ENCODE data around the gene PKHD1. TPM values are rescaled to one million over a fixed set of nuclear protein-coding genes. Genes with fewer than 3 reads are reported as not detected.

PKHD1 gene, protein sequence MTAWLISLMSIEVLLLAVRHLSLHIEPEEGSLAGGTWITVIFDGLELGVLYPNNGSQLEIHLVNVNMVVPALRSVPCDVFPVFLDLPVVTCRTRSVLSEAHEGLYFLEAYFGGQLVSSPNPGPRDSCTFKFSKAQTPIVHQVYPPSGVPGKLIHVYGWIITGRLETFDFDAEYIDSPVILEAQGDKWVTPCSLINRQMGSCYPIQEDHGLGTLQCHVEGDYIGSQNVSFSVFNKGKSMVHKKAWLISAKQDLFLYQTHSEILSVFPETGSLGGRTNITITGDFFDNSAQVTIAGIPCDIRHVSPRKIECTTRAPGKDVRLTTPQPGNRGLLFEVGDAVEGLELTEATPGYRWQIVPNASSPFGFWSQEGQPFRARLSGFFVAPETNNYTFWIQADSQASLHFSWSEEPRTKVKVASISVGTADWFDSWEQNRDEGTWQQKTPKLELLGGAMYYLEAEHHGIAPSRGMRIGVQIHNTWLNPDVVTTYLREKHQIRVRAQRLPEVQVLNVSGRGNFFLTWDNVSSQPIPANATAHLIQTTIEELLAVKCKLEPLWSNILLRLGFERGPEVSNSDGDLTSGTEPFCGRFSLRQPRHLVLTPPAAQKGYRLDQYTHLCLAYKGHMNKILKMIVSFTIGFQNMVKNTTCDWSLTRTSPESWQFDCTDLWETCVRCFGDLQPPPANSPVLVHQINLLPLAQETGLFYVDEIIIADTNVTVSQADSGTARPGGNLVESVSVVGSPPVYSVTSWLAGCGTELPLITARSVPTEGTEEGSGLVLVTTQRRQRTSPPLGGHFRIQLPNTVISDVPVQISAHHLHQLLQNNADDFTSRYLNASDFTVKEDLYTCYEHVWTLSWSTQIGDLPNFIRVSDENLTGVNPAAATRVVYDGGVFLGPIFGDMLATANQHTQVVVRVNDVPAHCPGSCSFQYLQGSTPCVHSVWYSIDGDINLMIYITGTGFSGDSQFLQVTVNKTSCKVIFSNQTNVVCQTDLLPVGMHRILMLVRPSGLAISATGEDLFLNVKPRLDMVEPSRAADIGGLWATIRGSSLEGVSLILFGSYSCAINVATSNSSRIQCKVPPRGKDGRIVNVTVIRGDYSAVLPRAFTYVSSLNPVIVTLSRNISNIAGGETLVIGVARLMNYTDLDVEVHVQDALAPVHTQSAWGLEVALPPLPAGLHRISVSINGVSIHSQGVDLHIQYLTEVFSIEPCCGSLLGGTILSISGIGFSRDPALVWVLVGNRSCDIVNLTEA (N-terminal part only)
- total RNA-seq: not detected
- long read RNA-seq: 0 reads

DNA sequence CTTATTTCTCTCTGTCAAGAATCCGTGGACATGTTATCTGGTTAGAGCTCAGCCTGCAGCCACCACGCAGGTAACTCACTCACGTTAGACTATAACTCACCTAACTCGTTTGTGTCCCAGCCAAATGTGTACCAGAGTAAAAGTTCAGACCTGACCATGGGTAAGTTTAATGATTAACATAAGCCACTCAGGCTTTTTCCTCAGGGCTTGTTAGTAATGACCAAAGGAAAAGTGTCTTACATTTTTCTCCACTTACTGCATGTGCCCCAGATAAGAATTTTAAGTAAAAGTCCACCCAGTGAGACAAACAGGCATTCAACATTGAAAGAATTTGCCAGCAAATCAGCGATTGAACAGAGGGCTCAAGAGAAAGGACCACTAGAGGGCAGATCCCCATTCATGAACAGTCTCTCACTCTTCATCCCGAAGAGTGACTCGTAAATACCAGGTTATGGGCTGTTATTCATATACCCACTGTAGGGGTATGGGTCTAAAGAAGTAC, at the start of gene PKHD1:
Gene PKHD1 (minus strand): TSS at position 116 of the 502 bp plus-strand sequence. CDS start 2,680 bp downstream, outside the sequence.
- ATAC-seq (no peak), DNase-seq (ENCODE audit: missing footprints) (no peak)
- intact Hi-C loops (cut with DNase I): no loop called here

DNA sequence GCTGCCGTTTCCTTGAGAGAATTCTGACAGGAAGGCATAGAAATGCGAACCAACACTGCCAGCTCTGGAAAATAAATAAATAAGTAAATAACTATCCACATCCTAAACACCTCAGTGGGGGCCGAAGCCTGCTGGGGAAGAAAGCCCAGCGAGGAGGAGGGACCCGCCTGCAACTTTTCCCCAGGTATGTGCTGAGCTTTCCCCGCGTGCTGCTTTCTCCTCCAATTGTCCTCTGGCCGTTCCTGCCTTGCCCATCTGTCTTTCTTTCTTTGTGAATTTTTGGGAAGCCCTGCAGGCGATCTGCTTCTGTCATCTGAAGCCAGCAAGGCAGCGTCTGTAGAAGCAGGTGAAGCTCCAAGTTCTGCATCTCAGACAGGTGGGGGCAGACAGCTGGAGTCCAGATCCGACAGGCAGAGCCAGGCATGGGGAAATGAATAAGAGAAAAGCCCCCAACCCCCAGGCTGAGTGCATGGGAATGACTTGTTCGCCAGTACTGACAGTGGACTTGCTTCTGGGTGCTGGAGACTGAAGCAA, 49.6 kb upstream of the PKHD1 start:
- DNase-seq (ENCODE audit: missing footprints): no peak
- no peak for ATAC-seq
- intact Hi-C loops (cut with DNase I): no loop called here

DNA sequence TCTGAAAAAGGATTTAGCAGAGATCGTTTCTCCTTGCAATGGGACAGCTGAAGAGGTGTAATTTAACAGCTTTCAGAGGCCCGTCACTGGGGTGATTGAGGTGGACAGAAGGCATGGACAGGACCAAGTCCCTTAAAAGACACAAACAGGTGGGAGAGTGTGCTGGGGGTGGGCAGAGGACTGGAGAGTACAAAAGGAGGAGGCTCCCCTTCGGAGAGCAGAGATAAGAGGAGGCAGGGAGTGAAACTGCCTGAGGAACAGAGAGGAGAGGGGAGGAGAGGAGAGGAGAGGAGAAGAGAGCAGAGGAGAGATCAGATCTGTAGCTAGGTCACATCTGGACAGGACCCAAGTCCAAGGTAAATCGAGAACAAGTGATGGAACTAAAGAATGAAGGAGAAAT, 48.6 kb upstream of the PKHD1 start:
- ATAC-seq: no peak
- intact Hi-C loops (cut with DNase I): no loop called here
- no peak for DNase-seq (ENCODE audit: missing footprints)

DNA sequence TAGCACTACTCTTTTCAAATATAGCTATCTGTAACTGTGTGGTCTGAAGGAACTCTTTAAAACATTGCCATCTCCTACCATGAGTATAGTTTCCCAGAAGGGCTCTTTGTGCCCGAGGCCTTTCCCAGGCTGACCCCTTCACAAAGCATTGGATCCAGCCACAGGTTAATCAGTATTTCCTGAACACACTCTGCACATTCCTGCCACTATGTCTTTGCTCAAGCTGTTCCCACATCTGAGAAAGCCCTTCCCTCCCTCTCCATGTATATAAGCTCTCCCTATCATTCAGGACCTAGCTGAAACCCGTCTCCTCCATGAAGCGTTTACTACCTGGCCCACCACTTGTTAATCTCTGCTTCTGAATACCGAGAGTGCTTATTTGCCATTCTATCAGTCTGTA, 47.8 kb upstream of the PKHD1 start:
- no peak for ATAC-seq
- intact Hi-C loops (cut with DNase I): no loop called here
- no peak for DNase-seq (ENCODE audit: missing footprints)

DNA sequence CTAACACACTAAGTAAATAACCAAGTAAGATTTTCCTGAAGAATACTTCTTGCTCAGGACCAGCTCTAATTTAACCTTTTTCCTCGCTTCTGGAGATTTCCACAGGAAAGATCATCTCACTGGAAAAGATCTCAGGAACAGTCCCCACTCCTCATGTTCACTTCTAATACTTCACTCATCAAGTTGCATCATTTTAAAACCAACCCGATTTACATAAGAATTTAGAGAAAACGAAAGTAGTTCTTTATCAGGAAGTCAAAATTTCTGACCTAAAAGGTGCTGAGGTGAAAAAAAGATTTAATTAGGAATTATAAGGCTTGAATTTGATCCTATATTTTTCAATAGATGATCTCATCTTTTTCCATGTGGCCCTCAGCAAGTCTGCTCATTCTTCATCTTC, 46.6 kb upstream of the PKHD1 start:
- intact Hi-C loops (cut with DNase I): no loop called here
- ATAC-seq (no peak), DNase-seq (ENCODE audit: missing footprints) (no peak)

DNA sequence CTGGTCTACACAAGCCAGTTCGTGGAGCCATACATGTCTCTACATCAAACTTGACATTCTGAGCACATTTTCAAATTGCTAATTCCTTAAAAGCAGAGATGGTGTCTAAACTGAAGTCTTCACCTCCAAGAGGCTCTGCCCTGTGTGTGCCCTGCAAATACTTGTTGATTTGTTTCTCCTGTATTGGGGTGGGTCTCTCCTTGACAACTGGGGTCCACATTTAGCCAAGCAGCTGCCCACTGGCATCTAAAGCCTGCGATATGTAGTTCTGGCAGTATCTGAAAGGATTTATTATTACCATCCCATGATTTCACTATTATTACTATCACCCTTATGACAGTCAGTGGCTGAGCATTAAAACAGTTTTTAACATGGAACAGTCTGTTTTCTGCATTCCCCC, 45.9 kb upstream of the PKHD1 start:
- DNase-seq (ENCODE audit: missing footprints) (no peak), ATAC-seq (no peak)
- intact Hi-C loops (cut with DNase I): no loop called here

DNA sequence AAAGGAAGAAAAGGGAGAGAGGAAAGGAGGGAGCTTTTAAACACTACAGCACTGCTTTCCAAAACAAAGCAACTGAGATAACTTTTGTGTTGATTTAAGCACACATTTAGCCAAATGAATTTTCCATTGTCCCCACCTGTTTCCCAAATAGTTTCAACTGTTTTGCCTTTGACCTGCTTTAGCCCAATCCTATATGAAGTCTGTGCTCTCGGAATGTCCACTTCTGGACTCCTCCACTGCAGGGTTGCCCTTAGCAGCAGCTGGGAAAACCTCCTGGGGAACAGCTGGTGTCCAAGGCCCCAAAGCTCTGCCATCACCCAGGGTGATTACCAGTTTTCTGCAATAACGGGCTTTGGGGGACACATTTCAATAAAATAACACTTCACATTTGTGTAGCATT, 44.9 kb upstream of the PKHD1 start:
- intact Hi-C loops (cut with DNase I): no loop called here
- DNase-seq (ENCODE audit: missing footprints) (no peak), ATAC-seq (no peak)

DNA sequence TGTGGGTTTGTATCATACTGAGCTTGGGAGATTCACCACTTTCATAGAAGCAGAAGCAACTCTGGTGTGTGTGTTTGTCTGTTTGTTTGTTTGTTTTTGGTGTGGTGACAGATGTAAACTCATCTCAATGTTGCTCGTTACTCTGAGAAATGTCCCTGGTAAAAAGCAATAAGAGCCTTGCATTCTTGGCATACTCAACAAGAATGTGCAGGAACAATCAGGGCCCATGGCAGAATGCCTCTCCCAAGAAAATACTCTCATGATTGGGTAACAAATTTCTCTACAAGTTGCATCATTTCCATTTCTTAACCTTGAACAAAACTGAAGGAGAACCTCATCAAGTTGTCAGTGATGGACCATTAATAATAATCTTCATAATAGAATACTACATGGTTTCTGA, 43.0 kb upstream of the PKHD1 start:
- intact Hi-C loops (cut with DNase I): no loop called here
- no peak for ATAC-seq
- DNase-seq (ENCODE audit: missing footprints): no peak

DNA sequence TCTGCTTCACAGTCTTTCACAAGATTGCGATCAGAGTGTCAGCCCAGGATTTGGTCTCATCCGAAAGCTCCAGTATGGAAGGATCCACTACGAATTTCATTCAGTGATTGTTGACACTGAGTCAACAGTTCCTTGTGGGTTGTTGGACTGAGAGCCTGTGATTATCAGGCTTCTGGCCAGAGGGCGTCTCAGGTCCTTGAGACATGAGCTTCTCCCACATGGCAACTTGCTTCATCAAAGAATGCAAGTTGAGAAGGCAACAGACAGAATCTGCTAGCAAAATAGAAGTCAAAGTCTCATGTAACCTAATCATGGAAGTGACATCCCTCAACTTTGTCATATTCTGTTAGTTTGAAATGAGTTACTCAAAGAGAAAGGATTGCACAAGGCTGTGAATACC, 40.5 kb upstream of the PKHD1 start:
- no peak for ATAC-seq
- intact Hi-C loops (cut with DNase I): no loop called here
- no peak for DNase-seq (ENCODE audit: missing footprints)

DNA sequence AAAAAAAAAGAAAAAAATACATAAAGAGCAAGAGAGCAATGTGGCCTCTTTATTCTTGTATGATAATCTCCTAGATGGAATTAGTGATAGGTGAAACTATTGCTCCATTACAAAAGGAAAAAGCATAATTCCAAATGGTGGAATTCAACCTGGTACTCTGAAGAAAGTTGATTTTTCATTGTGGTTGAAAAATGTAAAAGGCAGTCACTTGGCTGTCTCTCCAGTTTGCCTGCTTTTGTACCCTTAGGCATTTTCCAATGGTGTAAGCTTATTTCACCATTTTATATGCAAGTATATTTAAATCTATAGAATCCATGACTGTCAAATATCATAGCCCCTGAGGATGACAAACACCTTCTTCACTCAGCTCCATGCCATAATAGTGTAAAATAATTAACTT, 38.8 kb upstream of the PKHD1 start:
- no peak for DNase-seq (ENCODE audit: missing footprints)
- ATAC-seq: no peak
- intact Hi-C loops (cut with DNase I): no loop called here

DNA sequence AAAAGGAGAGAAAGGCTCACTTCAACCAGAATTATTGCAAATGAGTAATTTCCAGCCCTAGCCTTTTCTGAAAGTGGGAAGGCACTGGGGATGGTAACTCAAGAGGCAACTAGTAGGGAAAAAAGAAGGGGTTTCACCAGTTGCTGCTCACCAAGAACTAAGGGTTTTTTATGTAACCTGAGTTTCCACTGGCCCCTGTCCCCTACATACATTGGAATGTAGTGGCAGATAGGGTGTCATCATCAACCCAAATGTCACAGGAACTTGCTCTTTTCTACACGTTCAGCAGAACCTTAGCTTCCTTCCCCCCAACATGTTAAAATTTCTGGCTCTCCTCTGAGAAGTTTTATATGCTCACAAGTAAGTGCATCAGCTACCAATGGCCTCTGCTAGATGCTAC, 38.2 kb upstream of the PKHD1 start:
- DNase-seq (ENCODE audit: missing footprints) (no peak), ATAC-seq (no peak)
- intact Hi-C loops (cut with DNase I): no loop called here

DNA sequence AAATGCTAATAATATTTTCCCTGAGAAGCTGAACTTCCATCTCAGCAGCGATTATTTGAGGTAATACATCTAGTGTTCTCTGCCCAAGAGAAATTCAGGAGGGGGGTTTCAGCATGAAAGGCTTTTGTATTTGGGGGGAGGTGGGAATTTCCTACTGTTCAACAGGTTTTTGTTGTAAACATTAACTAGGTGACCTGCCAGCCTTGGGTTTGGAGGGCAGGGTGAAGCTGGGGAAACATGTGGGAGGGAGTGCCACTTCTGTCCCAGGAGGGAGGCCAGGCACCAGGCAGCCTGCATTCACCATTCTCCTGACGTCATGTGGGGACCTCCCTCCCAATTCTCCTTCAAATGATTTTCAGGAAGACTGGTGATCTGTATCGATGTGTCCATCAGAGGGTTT, 37.7 kb upstream of the PKHD1 start:
- DNase-seq (ENCODE audit: missing footprints) (no peak), ATAC-seq (no peak)
- intact Hi-C loops (cut with DNase I): no loop called here

DNA sequence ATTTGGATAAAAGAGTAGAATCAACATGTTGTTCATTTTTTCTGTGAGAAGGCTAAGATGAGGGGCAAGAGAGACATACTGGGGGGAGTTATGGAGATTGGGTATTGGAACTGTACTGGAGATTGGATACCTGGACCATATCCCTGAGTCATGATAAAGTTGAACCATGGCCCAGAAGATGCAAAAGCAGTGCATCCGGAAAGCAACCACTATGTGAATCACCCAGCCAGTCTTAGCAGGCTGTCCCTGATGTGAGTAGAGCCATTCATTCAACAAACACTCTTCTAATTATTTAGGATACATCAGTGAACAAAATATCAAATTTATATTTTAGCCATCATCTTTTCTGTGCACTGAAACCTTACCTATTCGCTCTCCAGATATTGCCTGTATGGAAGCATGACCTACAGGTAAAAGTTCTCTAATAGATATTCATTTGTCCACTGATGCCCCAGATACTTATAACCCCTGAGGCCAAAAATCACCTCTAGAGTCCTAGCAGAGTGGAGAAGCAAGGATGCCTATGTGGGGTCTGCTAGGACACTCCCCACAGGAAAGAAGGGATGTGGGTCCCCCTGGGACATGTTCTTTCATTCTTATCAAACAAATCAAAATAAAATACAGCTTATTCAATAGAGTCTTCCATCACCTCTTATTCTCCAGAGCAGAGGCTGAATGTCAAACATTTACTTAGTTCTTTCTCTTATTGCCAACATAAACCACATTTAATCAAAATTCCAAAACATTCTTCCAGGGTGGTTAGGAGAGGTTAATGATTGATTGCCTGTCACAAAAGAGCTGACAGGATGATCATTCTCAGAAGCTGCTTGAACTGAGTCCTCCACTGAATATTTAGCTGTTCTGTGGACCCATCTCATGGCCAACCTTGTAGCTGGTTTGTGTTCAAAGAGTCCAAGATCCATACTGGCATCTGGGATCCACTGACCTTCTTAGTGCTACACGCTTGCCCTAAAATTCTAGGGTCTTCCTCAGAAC, 37.0 kb upstream of the PKHD1 start:
- DNase-seq (ENCODE audit: missing footprints) (no peak), ATAC-seq (no peak)
- intact Hi-C loops (cut with DNase I): no loop called here

DNA sequence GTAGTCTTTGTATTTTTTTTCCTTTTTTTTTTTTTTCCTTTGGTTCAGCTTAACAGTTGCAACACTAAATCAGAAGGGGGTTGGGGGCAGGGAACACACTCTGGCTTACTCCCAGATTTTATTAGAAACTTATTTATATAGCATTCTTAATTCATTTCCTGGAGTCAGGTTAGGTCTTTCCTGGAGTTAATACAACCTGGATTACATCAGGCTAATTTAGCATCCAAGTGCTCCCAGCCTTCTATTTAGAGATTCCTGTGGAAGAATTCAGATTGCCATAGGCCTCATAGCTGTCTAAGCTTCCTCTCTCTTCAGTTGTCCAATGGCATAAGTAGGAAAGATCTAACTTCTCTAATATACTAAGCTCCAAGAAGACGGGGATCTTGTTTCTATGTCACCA, 35.8 kb upstream of the PKHD1 start:
- intact Hi-C loops (cut with DNase I): no loop called here
- DNase-seq (ENCODE audit: missing footprints) (no peak), ATAC-seq (no peak)

DNA sequence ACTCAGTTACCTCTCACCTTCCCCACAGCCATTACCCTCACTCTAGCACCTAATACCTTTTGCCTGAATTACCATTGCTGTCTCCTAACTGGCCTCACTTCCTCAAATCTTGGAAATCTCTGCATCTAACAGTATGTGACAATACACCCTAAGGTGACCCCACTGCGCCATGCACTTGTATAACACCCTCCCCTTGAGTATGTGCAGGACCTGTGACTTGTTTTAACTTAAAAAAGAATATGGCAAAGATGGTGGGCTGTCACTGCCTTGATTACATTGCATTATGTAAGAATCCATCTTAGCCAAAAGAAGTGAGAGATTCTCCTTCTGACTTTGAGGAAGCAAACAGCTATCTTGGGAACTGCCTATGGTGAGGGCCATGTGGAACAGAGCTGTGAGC, 29.9 kb upstream of the PKHD1 start:
- intact Hi-C loops (cut with DNase I): no loop called here
- DNase-seq (ENCODE audit: missing footprints) (no peak), ATAC-seq (no peak)

DNA sequence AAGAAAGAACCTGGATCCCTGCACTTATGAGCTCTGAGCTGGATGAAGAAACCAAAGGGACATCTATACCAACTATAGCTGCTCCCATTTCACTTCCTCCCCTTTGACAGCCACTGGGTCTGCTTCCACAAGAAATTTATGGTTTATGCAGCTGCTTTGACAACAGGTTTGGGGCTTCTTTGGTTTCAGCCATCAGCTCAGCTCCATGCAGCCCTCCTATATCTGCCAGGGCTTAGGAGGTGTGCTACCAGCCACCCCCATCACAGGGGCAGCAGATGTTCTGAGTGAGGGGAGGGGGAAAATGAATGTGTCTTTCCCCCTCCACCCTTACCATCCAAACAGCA, 29.2 kb upstream of the PKHD1 start:
- intact Hi-C loops (cut with DNase I): no loop called here
- DNase-seq (ENCODE audit: missing footprints): no peak
- no peak for ATAC-seq

DNA sequence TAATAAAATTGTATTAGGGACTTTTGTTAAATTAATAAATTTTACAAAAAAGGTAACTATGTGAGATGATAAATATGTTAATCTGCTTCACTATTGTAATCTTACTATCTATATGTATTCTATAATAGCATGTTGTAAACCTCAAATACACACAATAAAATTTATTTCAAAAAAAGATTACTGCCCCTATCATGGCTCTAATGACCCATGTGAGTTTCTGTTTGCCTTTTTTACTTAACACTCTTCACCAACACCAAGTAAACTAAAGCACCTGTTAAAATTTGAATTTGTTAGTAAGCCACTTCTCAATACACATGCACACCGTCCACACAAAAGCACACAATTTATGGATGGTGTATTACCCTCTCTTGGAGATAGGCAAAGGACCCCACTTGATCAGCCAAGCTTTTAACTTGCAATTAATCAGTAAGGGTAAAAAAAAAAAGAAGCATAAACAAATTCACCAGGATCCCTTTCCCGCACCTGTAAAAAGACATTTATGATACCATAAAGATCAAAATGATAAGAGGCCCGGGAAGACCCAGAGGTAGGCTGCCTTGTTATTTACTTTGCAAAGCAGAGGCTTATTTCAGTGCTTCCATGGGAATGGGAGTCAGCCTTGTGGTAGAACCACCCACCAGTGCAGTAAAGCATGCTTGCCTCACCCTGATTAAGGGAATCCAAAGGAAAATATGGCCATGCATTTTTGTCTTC, 28.6 kb upstream of the PKHD1 start:
- DNase-seq (ENCODE audit: missing footprints) (no peak), ATAC-seq (no peak)
- intact Hi-C loops (cut with DNase I): no loop called here
